MCF 10A (cell line): ENCODE data around the gene CDH15. TPM values are rescaled to one million over a fixed set of nuclear protein-coding genes. Genes with fewer than 3 reads are reported as not detected.

Source experiments
- BruUV-seq: library from RNA; stranded (reverse); fragments of 400-500 nt; replicated peaks from 2 replicates; lab custom pipeline; 2021; lab: Mats Ljungman, UMichigan
- CTCF ChIA-PET: fragments of 300-600 bp; sonication (Branson Sonifier 250); formaldehyde crosslinking; extraction: SDS; loops from one replicate; lab custom pipeline; 2021; ENCODE audit warnings: antibody characterized with exemption, inconsistent platforms; lab: Yijun Ruan, JAX
- POLR2A ChIA-PET: fragments of 300-600, 350-650 bp; sonication (Branson Sonifier 250); formaldehyde crosslinking; extraction: SDS; loops from one replicate; lab custom pipeline; 2020; ENCODE audit warnings: antibody characterized with exemption, inconsistent platforms; lab: Yijun Ruan, JAX
- DNase-seq: peaks from one replicate; pipeline ENCODE4 v3.0.0-alpha.2; 2018; ENCODE audit not compliant: unreplicated experiment
- H3K27ac Mint-ChIP-seq: one replicate; pipeline ENCODE4 v1.8.0; 2022; ENCODE audit warnings: mild to moderate bottlenecking, low read depth, mixed read lengths; ENCODE audit not compliant: unreplicated experiment
- H3K27me3 Mint-ChIP-seq: one replicate; pipeline ENCODE4 v1.8.0; 2022; ENCODE audit warnings: mixed read lengths; ENCODE audit not compliant: insufficient read depth, unreplicated experiment
- H3K36me3 Mint-ChIP-seq: one replicate; pipeline ENCODE4 v1.8.0; 2022; ENCODE audit warnings: mild to moderate bottlenecking, moderate library complexity, mixed read lengths; ENCODE audit not compliant: insufficient read depth, unreplicated experiment
- H3K4me1 Mint-ChIP-seq: one replicate; pipeline ENCODE4 v1.8.0; 2022; ENCODE audit warnings: mixed read lengths; ENCODE audit not compliant: insufficient read depth, unreplicated experiment
- H3K4me3 Mint-ChIP-seq: one replicate; pipeline ENCODE4 v1.8.0; 2022; ENCODE audit warnings: mild to moderate bottlenecking, moderate library complexity, mixed read lengths; ENCODE audit not compliant: unreplicated experiment
- H3K9me3 Mint-ChIP-seq: one replicate; pipeline ENCODE4 v1.8.0; 2022; ENCODE audit warnings: mixed read lengths; ENCODE audit not compliant: unreplicated experiment
- CTCF ChIP-seq: fragments of 200-600 bp; IDR thresholded peaks from one replicate; pipeline ENCODE4 v1.8.0; 2022; ENCODE audit warnings: antibody characterized with exemption, mild to moderate bottlenecking; ENCODE audit not compliant: unreplicated experiment
- intact Hi-C: fragments of 100-400 bp; cut with micrococcal nuclease; formaldehyde crosslinking; loops from 2 replicates; pipeline ENCODE4 v1.14.1; 2022
- total RNA-seq: library from RNA; stranded (reverse); gene quantifications from 2 replicates; pipeline ENCODE4 v1.2.3, GENCODE V29; 2022

CDH15 gene
- total RNA-seq, 1 experiment from 2014 or later: not detected

- Mint-ChIP-seq H3K27ac (no peak overlapping the region), H3K27me3 (no peaks in the 10 kb centered on the region), H3K4me1 (no peaks in the 10 kb centered on the region), H3K36me3 (peaks cover 41% of the 10 kb centered on the region), H3K4me3 (no peak overlapping the region), H3K9me3 (no peaks in the 10 kb centered on the region)
- CTCF ChIA-PET: no interaction called here
- DNase-seq: no peak
- BruUV-seq: no TSS peak
- POLR2A ChIA-PET: no interaction called here
- TF ChIP-seq CTCF: no peak
- intact Hi-C loops: no loop called here
These were observed 35.4 kb upstream of the CDH15 start for GRCh38 chr16:89135971-89136765.

GRCh38 chr16:89136931-89137330 lies 34.6 kb upstream of the CDH15 start:
- no peak for DNase-seq
- ChIA-PET POLR2A (no interaction called here), CTCF (interaction anchor here (0.6 kb wide), 1 partner anchor 29 kb away, joined by 4 read pairs; no protein-coding TSS in a partner anchor)
- Mint-ChIP-seq H3K36me3 (peaks cover 36% of the 10 kb centered on the region), H3K9me3 (no peaks in the 10 kb centered on the region), H3K27ac (no peak overlapping the region), H3K27me3 (no peaks in the 10 kb centered on the region), H3K4me3 (no peak overlapping the region), H3K4me1 (no peaks in the 10 kb centered on the region)
- intact Hi-C loops: no loop called here
- no TSS peak for BruUV-seq
- no peak for TF ChIP-seq CTCF

GRCh38 chr16:89137666-89138512 lies 33.7 kb upstream of the CDH15 start:
- no TSS peak for BruUV-seq
- no peak overlapping the region for H3K4me3 Mint-ChIP-seq
- H3K36me3 Mint-ChIP-seq: peaks cover 36% of the 10 kb centered on the region
- DNase-seq: no peak
- CTCF ChIA-PET: no interaction called here
- no peak overlapping the region for H3K27ac Mint-ChIP-seq
- intact Hi-C loops: no loop called here
- no peaks in the 10 kb centered on the region for H3K27me3 Mint-ChIP-seq
- POLR2A ChIA-PET: no interaction called here
- H3K4me1 Mint-ChIP-seq: no peaks in the 10 kb centered on the region
- no peak for TF ChIP-seq CTCF
- no peaks in the 10 kb centered on the region for H3K9me3 Mint-ChIP-seq

- Mint-ChIP-seq H3K27me3 (no peaks in the 10 kb centered on the region), H3K27ac (no peak overlapping the region), H3K4me3 (no peak overlapping the region), H3K9me3 (no peaks in the 10 kb centered on the region), H3K36me3 (peaks cover 41% of the 10 kb centered on the region), H3K4me1 (no peaks in the 10 kb centered on the region)
- no peak for DNase-seq
- POLR2A ChIA-PET: no interaction called here
- no TSS peak for BruUV-seq
- CTCF ChIA-PET: no interaction called here
- no peak for TF ChIP-seq CTCF
- intact Hi-C loops: no loop called here
These were observed 33.1 kb upstream of the CDH15 start for GRCh38 chr16:89138513-89138795.
